ENCODE measurements around the gene AMZ1.

GRCh38 chr7:2692543-2692942 is 4.5 kb downstream of the AMZ1 start:
- no peak for TF ChIP-seq CTCF (IDR thresholded peaks at IDR 0.05)
- no peak for TF ChIP-seq POLR2A (IDR thresholded peaks at IDR 0.05)

Data from lower leg skin (tissue), 3 donors.